OCI-M1 (cell line): ENCODE results near the gene FUT8.
A peak's percentile ranks its signal among the peaks of the same experiment; 100 is the strongest.

Source experiments
- DNase-seq: peaks from one replicate; lab custom pipeline; 2025; lab: John Stamatoyannopoulos, UW

The FUT8 gene

GRCh38 chr14:65492266-65492665 is 79.7 kb downstream of the FUT8 start:
- DNase-seq, result peak; percentile 64

- DNase-seq, result peak; percentile 4
These were observed 82.7 kb downstream of the FUT8 start for GRCh38 chr14:65495196-65495595.

GRCh38 chr14:65496178-65496993 is 83.9 kb downstream of the FUT8 start:
- DNase-seq, result no peak

GRCh38 chr14:65499138-65499537 is 86.6 kb downstream of the FUT8 start:
- no peak for DNase-seq

GRCh38 chr14:65500075-65500474 is 87.5 kb downstream of the FUT8 start:
- DNase-seq, result no peak

GRCh38 chr14:65501328-65501727 is 88.8 kb downstream of the FUT8 start:
- peak; percentile 60 for DNase-seq

GRCh38 chr14:65502676-65503124 is 90.2 kb downstream of the FUT8 start:
- peak; percentile 9 for DNase-seq

GRCh38 chr14:65503771-65504170 is 91.2 kb downstream of the FUT8 start:
- DNase-seq, result no peak

- DNase-seq, result no peak
These were observed 94.3 kb downstream of the FUT8 start for GRCh38 chr14:65506801-65507200.

- no peak for DNase-seq
These were observed 97.3 kb downstream of the FUT8 start for GRCh38 chr14:65509842-65510241.

- DNase-seq, result peak; percentile 52
These were observed 101.1 kb downstream of the FUT8 start for GRCh38 chr14:65513671-65514070.

GRCh38 chr14:65517635-65518542 is 105.4 kb downstream of the FUT8 start:
- peak; percentile 11 for DNase-seq

GRCh38 chr14:65528069-65528468 is 115.5 kb downstream of the FUT8 start:
- DNase-seq, result no peak

GRCh38 chr14:65531148-65531547 is 118.6 kb downstream of the FUT8 start:
- DNase-seq, result no peak

- no peak for DNase-seq
These were observed 121.3 kb downstream of the FUT8 start for GRCh38 chr14:65533736-65534404.

- DNase-seq, result no peak
These were observed 124.4 kb downstream of the FUT8 start for GRCh38 chr14:65536781-65537423.

GRCh38 chr14:65548878-65549277 is 136.3 kb downstream of the FUT8 start:
- peak; percentile 15 for DNase-seq

- peak; percentile 67 for DNase-seq
These were observed 136.9 kb downstream of the FUT8 start for GRCh38 chr14:65549429-65549828.

GRCh38 chr14:65550779-65551643 is 138.5 kb downstream of the FUT8 start:
- peak; percentile 28 for DNase-seq

GRCh38 chr14:65552724-65553123 is 140.2 kb downstream of the FUT8 start:
- no peak for DNase-seq

GRCh38 chr14:65554837-65555236 is 142.3 kb downstream of the FUT8 start:
- no peak for DNase-seq
